ENCODE results near the gene ADAM12. TPM values are rescaled to one million over a fixed set of nuclear protein-coding genes. Genes with fewer than 3 reads are reported as not detected.

Gene ADAM12
- total and polyA plus RNA-seq, 9 of the 15 experiments (the other 6 are each of a cell fraction or from before 2014, with no cell fraction given): not detected

DNA sequence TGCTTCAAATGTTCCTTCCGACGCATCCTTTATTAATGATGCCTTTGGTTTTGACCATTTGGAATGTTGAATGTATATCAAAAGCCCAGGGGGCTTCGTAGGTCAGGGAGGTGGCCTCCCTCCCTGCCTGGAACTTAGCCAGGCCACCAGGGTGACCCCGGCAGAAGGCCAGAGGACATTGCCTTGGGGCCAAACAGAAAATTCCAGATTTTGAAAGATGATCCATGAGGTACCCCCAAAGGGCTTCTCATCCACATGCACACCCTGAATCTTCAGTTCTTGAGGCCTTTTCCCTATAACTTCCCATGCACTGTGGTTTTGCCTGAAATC lies 171.7 kb downstream of the ADAM12 start:
- BruUV-seq (replicated peaks): no TSS peak
- no peak overlapping the region for H3K4me3 ChIP-seq
- TF ChIP-seq ZEB2 (IDR thresholded peaks at IDR 0.05): no peak
- no peak for TF ChIP-seq RBM39 (optimal IDR thresholded peaks at IDR 0.05; ENCODE audit: low read depth, low read length)
- TF ChIP-seq HMG20B (CRISPR knock-in tag; IDR thresholded peaks at IDR 0.05): no peak
- no peak for TF ChIP-seq SRF (CRISPR knock-in tag; IDR thresholded peaks at IDR 0.05)
- TF ChIP-seq TAF9B (IDR thresholded peaks at IDR 0.05; ENCODE audit: partially characterized antibody): no peak
- no peak for TF ChIP-seq ZBTB17 (CRISPR knock-in tag; IDR thresholded peaks at IDR 0.05)
- TF ChIP-seq PURB (CRISPR knock-in tag; IDR thresholded peaks at IDR 0.05; ENCODE audit: low read depth): no peak
- TF ChIP-seq, protein P1, sequence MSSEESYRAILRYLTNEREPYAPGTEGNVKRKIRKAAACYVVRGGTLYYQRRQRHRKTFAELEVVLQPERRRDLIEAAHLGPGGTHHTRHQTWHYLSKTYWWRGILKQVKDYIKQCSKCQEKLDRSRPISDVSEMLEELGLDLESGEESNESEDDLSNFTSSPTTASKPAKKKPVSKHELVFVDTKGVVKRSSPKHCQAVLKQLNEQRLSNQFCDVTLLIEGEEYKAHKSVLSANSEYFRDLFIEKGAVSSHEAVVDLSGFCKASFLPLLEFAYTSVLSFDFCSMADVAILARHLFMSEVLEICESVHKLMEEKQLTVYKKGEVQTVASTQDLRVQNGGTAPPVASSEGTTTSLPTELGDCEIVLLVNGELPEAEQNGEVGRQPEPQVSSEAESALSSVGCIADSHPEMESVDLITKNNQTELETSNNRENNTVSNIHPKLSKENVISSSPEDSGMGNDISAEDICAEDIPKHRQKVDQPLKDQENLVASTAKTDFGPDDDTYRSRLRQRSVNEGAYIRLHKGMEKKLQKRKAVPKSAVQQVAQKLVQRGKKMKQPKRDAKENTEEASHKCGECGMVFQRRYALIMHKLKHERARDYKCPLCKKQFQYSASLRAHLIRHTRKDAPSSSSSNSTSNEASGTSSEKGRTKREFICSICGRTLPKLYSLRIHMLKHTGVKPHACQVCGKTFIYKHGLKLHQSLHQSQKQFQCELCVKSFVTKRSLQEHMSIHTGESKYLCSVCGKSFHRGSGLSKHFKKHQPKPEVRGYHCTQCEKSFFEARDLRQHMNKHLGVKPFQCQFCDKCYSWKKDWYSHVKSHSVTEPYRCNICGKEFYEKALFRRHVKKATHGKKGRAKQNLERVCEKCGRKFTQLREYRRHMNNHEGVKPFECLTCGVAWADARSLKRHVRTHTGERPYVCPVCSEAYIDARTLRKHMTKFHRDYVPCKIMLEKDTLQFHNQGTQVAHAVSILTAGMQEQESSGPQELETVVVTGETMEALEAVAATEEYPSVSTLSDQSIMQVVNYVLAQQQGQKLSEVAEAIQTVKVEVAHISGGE (CRISPR knock-in tag; IDR thresholded peaks at IDR 0.05): no peak
- no peak for TF ChIP-seq PHF8 (IDR thresholded peaks at IDR 0.05; ENCODE audit: borderline replicate concordance, low read length)
- no peak for TF ChIP-seq MCM2 (IDR thresholded peaks at IDR 0.05; ENCODE audit: low read depth)
- no peak for TF ChIP-seq ARID1B (IDR thresholded peaks at IDR 0.05)
- TF ChIP-seq, protein P2, sequence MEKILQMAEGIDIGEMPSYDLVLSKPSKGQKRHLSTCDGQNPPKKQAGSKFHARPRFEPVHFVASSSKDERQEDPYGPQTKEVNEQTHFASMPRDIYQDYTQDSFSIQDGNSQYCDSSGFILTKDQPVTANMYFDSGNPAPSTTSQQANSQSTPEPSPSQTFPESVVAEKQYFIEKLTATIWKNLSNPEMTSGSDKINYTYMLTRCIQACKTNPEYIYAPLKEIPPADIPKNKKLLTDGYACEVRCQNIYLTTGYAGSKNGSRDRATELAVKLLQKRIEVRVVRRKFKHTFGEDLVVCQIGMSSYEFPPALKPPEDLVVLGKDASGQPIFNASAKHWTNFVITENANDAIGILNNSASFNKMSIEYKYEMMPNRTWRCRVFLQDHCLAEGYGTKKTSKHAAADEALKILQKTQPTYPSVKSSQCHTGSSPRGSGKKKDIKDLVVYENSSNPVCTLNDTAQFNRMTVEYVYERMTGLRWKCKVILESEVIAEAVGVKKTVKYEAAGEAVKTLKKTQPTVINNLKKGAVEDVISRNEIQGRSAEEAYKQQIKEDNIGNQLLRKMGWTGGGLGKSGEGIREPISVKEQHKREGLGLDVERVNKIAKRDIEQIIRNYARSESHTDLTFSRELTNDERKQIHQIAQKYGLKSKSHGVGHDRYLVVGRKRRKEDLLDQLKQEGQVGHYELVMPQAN (IDR thresholded peaks at IDR 0.05; ENCODE audit: borderline replicate concordance): no peak
- no peak for TF ChIP-seq BMI1 (IDR thresholded peaks at IDR 0.05; ENCODE audit: low read length)
- TF ChIP-seq XRCC5 (IDR thresholded peaks at IDR 0.05; ENCODE audit: low read depth, low read length): no peak
- TF ChIP-seq, protein P3, sequence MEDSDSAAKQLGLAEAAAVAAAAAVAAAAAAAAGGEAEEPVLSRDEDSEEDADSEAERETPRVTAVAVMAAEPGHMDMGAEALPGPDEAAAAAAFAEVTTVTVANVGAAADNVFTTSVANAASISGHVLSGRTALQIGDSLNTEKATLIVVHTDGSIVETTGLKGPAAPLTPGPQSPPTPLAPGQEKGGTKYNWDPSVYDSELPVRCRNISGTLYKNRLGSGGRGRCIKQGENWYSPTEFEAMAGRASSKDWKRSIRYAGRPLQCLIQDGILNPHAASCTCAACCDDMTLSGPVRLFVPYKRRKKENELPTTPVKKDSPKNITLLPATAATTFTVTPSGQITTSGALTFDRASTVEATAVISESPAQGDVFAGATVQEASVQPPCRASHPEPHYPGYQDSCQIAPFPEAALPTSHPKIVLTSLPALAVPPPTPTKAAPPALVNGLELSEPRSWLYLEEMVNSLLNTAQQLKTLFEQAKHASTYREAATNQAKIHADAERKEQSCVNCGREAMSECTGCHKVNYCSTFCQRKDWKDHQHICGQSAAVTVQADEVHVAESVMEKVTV (CRISPR knock-in tag; IDR thresholded peaks at IDR 0.05): no peak
- TF ChIP-seq, protein P4, sequence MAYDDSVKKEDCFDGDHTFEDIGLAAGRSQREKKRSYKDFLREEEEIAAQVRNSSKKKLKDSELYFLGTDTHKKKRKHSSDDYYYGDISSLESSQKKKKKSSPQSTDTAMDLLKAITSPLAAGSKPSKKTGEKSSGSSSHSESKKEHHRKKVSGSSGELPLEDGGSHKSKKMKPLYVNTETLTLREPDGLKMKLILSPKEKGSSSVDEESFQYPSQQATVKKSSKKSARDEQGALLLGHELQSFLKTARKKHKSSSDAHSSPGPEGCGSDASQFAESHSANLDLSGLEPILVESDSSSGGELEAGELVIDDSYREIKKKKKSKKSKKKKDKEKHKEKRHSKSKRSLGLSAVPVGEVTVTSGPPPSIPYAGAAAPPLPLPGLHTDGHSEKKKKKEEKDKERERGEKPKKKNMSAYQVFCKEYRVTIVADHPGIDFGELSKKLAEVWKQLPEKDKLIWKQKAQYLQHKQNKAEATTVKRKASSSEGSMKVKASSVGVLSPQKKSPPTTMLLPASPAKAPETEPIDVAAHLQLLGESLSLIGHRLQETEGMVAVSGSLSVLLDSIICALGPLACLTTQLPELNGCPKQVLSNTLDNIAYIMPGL (CRISPR knock-in tag; IDR thresholded peaks at IDR 0.05): no peak

More for the DNA sequence above, 171.7 kb downstream of the ADAM12 start:
- Histone ChIP-seq H3K9ac (ENCODE audit: insufficient read depth in 1 of 2, low read depth in 2 of 2, low read length in 2 of 2) (no peak overlapping the region), H2AFZ (ENCODE audit: low read depth, low read length) (no peak overlapping the region), H3K9me1 (ENCODE audit: control insufficient read depth, insufficient read depth, low read length) (no peaks in the 10 kb centered on the region), H3K27ac (ENCODE audit: extremely low read depth, low read depth, low read length) (no peak overlapping the region), H3K4me2 (ENCODE audit: insufficient read depth, low read length) (no peak overlapping the region), H3K36me3 (ENCODE audit: control insufficient read depth, insufficient read depth, low read length) (no peaks in the 10 kb centered on the region), H3K27me3 (ENCODE audit: control insufficient read depth in 2 of 2, insufficient read depth in 2 of 2, low read length in 2 of 2) (no peaks in the 10 kb centered on the region), H3K9me3 (replicated peaks; ENCODE audit: control insufficient read depth, insufficient read depth, low read depth, low read length) (no peaks in the 10 kb centered on the region), H3K79me2 (ENCODE audit: control insufficient read depth, insufficient read depth, low read length) (no peaks in the 10 kb centered on the region), H4K20me1 (replicated peaks; ENCODE audit: control insufficient read depth, insufficient read depth, low read length) (no peaks in the 10 kb centered on the region), H3K4me1 (replicated peaks in 1 of 2; ENCODE audit: control insufficient read depth in 2 of 2, insufficient read depth in 2 of 2, low read length in 2 of 2) (no peaks in the 10 kb centered on the region; a peak in 2 of 5 replicates)
- ChIA-PET POLR2A (no interaction called here), CTCF (ENCODE audit: low intra/inter-chr PET ratio) (no interaction called here)
- DNase-seq (ENCODE audit: extremely low read depth in 1 of 4, low spot score in 3 of 4): no peak
- in situ Hi-C loops (cut with MboI) (no loop called here), intact Hi-C loops (cut with micrococcal nuclease) (no loop called here)
- ATAC-seq: no peak
- WGBS (ENCODE audit: insufficient coverage, low coverage, missing lambda C conversion rate): 47% methylated on average over 4 of the region's 4 CpGs
- no peak for FAIRE-seq

All from K562 (cell line).